GM13977 (cell line): ENCODE measurements around the gene TXNRD1.
"Not testable (repeated sequence)": the region's sequence is repeated elsewhere in the genome, so short reads cannot be mapped to it uniquely, and the experiment has no call there.

ENCODE experiments used
- DNase-seq: peaks from one replicate; pipeline ENCODE4 v3.0.0; 2012; ENCODE audit warnings: low spot score
- CTCF ChIP-seq: IDR thresholded peaks from 2 replicates; pipeline ENCODE4 v1.5.1; 2012; ENCODE audit warnings: mild to moderate bottlenecking, control low read depth; ENCODE audit not compliant: insufficient read depth; ENCODE audit errors: extremely low read depth, missing control alignments
- in situ Hi-C: fragments of 300-500 bp; cut with MboI; formaldehyde crosslinking; loops from one replicate; pipeline ENCODE4 v1.12.0; 2022; ENCODE audit warnings: low sequenced_read_pairs, low pct_unique_long_range_greater_than_20kb, mixed read lengths, inconsistent platforms; ENCODE audit not compliant: unreplicated experiment

Gene TXNRD1

DNA sequence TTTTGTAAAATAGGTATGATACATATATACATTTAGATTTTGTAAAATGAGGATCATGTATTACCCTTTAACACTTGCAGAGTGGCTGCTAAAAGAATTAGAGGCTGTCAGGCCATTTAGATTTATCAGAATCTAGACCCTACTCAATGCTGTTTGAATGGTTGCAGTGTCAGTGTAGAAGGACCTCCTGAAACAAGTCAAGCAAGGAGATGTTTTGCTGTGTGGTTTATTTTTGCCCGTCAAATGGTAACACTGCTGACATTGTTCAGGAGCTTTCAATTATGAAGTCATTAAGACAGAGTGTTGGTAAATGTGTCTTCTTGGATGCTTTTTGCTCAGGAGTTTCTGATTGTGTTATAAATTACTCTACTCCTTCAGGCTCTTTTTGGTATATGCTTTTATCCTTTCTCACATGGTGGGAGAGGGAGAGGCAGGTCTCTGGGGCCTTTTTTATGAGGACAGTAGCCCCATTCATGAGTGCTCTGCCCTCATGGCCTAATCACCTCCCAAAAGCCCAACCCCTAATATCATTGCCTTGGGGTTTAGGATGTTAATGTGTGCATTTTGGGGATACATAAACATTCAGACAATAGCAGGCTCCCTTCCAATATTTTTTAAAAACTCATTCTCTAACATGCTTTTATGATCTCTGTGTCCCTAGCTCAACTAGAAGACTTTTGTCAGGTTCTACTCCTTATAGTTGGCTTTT lies 104.5 kb downstream of the TXNRD1 start:
- in situ Hi-C loops = no loop called here
- DNase-seq = no peak

GRCh38 chr12:104320627-104321024 lies 105.0 kb downstream of the TXNRD1 start:
- in situ Hi-C loops = no loop called here

More for the DNA sequence above, 104.5 kb downstream of the TXNRD1 start:
- TF ChIP-seq CTCF = no peak

DNA sequence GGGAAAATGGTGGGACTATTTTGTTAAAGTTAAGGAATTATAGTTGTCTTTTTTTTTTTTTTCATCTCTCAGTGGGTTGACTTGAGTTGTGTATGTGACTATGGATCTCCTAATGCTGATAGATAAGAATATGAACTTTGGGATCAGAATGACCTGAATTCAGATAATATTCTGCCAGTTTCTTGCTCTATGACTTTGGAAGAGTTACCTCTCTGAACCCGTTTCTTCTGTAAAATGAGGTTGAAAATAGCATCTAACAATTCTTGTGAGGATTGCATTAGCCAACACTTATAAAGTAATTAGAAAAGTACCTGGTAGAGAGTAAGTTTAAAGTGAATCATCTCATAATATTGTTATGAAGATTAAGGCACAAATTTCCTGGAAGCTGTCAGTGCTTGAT lies 106.4 kb downstream of the TXNRD1 start:
- in situ Hi-C loops = no loop called here
- no peak for TF ChIP-seq CTCF
- DNase-seq = no peak

More at GRCh38 chr12:104320627-104321024, 105.0 kb downstream of the TXNRD1 start:
- no peak for DNase-seq
- no peak for TF ChIP-seq CTCF

DNA sequence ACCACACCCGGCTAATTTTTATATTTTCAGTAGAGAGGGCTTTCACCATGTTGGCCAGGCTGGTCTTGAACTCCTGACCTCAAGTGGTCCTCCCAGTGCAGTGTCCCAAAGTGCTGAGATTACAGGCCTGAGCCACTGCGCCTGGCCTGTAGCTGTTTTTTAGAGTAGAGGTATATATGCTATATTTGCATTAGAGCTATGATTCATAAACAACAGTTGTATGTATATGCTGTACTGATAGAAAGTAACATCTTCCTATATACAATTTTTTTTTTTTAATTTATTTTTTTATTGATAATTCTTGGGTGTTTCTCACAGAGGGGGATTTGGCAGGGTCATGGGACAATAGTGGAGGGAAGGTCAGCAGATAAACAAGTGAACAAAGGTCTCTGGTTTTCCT lies 107.0 kb downstream of the TXNRD1 start:
- DNase-seq = not testable (repeated sequence)

DNA sequence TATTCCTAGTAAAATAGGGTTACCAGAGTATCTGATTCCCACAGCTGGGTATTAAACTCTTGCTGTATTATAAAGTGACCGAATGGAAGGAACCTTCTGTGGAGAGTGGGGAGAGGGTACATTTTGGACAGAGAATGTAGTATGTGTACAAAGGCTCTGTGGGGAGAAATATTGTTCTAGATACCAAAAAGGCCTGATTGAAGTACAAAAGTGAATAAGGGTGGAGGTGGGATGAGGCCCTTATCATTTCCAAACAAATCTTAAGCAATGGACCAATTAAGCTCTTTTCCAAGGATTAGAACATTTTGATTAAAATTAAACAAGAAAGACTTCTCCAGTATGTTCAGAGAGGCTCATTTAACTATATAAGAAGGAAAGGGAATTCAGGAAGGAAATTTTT lies 108.3 kb downstream of the TXNRD1 start:
- no peak for DNase-seq
- TF ChIP-seq CTCF = no peak
- in situ Hi-C loops = no loop called here

More for the DNA sequence above, 107.0 kb downstream of the TXNRD1 start:
- in situ Hi-C loops = not testable (repeated sequence)

DNA sequence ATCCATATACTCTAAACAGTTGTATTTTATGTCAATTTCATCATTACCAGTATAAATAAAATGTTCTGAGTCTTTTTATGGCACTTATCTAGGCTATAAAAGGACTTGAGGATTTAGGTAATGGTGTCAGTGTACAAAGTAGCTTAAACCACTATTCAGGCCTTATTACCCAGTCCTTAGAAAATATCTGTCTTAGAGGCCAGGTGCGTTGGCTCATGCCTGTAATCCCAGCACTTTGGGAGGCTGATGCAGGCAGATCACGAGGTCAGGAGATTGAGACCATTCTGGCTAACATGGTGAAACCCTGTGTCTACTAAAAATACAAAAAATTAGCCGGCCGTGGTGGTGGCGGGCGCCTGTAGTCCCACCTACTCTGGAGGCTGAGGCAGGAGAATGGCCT lies 112.7 kb downstream of the TXNRD1 start:
- DNase-seq, in situ Hi-C loops: not testable (repeated sequence)

GRCh38 chr12:104328790-104329189 lies 113.2 kb downstream of the TXNRD1 start:
- in situ Hi-C loops = no loop called here
- no peak for DNase-seq
- TF ChIP-seq CTCF = no peak
